ENCODE measurements around the gene ADARB1. TPM values are rescaled to one million over a fixed set of nuclear protein-coding genes. Genes with fewer than 3 reads are reported as not detected.

Gene ADARB1
- total RNA-seq, 1 experiment from 2014 or later, result 15.8 TPM

DNA sequence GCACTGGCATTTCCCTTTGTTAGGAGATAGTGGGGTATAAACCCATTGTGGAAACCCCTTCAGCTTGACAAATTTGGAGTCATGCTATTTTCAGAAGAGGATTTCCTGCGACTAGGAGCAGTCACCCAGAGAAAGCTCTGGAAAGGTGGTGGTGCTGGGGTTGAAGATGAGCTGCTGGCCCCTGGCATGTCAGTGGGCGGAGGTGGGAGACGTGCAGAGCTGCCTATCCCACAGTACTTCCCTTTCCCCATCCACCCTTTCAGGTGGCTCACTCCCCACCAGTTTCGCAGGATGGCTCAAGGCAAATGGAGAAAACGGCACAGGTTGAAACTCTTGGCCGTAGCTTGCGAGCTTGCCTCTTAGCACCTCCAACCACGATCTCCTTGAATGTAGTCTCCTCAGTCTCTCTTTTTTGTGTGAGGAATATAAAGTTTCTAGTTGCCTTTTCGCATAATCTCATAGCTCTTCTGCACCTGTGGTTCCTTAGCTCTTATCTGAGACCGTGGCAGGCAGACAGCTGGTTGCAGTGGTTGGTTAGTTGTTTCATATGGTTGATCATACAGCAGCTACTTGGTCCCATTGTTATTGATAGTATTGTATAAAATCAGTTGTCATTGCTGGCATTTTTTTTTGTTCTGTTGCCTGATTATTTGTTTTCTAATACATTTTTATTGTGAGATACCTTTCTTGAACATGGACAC is 48.2 kb downstream of the ADARB1 start:
- no peak overlapping the region for H4K91ac ChIP-seq (ENCODE audit: insufficient read length, low read depth, low read length)
- no peak overlapping the region for H3K23ac ChIP-seq (ENCODE audit: insufficient read length, low read depth, low read length)
- no peak overlapping the region for H3T11ph ChIP-seq (ENCODE audit: low read length)
- H3K27me3 Mint-ChIP-seq (ENCODE audit: low read depth), result no peaks in the 10 kb centered on the region; the same call in none of the 2 replicates
- H3K79me2 ChIP-seq (ENCODE audit: insufficient read depth, low read length), result no peaks in the 10 kb centered on the region
- no peak overlapping the region for H2BK12ac ChIP-seq (ENCODE audit: insufficient read length, low read depth, low read length)
- no peaks in the 10 kb centered on the region for H3K79me1 ChIP-seq (ENCODE audit: insufficient read depth, low read depth, low read length, poor library complexity, severe bottlenecking)
- H3K9me3 Mint-ChIP-seq, result no peaks in the 10 kb centered on the region
- no peak overlapping the region for H2AK5ac ChIP-seq (ENCODE audit: insufficient read length, low read length)
- H4K8ac ChIP-seq (replicated peaks; ENCODE audit: insufficient read length, low read depth, low read length), result no peak overlapping the region
- DNase-seq, result no peak
- TF ChIP-seq, protein P1, sequence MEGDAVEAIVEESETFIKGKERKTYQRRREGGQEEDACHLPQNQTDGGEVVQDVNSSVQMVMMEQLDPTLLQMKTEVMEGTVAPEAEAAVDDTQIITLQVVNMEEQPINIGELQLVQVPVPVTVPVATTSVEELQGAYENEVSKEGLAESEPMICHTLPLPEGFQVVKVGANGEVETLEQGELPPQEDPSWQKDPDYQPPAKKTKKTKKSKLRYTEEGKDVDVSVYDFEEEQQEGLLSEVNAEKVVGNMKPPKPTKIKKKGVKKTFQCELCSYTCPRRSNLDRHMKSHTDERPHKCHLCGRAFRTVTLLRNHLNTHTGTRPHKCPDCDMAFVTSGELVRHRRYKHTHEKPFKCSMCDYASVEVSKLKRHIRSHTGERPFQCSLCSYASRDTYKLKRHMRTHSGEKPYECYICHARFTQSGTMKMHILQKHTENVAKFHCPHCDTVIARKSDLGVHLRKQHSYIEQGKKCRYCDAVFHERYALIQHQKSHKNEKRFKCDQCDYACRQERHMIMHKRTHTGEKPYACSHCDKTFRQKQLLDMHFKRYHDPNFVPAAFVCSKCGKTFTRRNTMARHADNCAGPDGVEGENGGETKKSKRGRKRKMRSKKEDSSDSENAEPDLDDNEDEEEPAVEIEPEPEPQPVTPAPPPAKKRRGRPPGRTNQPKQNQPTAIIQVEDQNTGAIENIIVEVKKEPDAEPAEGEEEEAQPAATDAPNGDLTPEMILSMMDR (conservative IDR thresholded peaks at IDR 0.05), result no peak
- no peak overlapping the region for H3K18ac ChIP-seq (ENCODE audit: insufficient read length, low read depth, low read length)
- no peaks in the 10 kb centered on the region for H3K27me3 ChIP-seq (ENCODE audit: insufficient read depth, low read length)
- H3K23me2 ChIP-seq (ENCODE audit: insufficient read length, low read depth, low read length, poor library complexity, severe bottlenecking), result no peaks in the 10 kb centered on the region
- no peaks in the 10 kb centered on the region for H4K20me1 ChIP-seq (ENCODE audit: control insufficient read depth, insufficient read depth, insufficient read length)
- H3K4ac ChIP-seq (ENCODE audit: low read depth, low read length), result no peak overlapping the region
- no CpG with 5 or more reads among the region's 10 CpGs for WGBS (ENCODE audit: extremely low coverage, insufficient read length, low lambda C conversion rate)
- peaks cover 0 to 5% of the 10 kb centered on the region in 2 experiments; a peak in 3 of 4 replicates for H3K4me1 Mint-ChIP-seq
- H3K27ac ChIP-seq (ENCODE audit: insufficient read length, low read depth, low read length), result no peak overlapping the region
- H2BK120ac ChIP-seq (ENCODE audit: low read depth, low read length, poor library complexity, severe bottlenecking), result no peak overlapping the region
- H3K9me3 ChIP-seq (ENCODE audit: control insufficient read depth, low read depth, low read length), result no peaks in the 10 kb centered on the region
- H4K5ac ChIP-seq (ENCODE audit: insufficient read length, low read depth, low read length), result no peak overlapping the region
- H3K56ac ChIP-seq (ENCODE audit: insufficient read length, low read depth, low read length), result no peak overlapping the region
- H2AFZ ChIP-seq (ENCODE audit: low read length), result no peak overlapping the region
- no peaks in the 10 kb centered on the region for H3K36me3 Mint-ChIP-seq (ENCODE audit: insufficient read depth in 1 of 3, low read depth in 3 of 3)
- H2BK15ac ChIP-seq (ENCODE audit: low read depth, low read length), result no peak overlapping the region
- no peaks in the 10 kb centered on the region for H3K4me1 ChIP-seq (ENCODE audit: insufficient read depth, low read length)
- no peak overlapping the region for H2BK20ac ChIP-seq (ENCODE audit: low read depth, low read length, poor library complexity, severe bottlenecking)
- H3K27ac Mint-ChIP-seq, result no peak overlapping the region
- H2BK5ac ChIP-seq (ENCODE audit: insufficient read length, low read length), result no peak overlapping the region
- no peak overlapping the region for H3K4me3 Mint-ChIP-seq
- no peak overlapping the region; the same call in 1 of the 2 replicates for H3K14ac ChIP-seq (ENCODE audit: insufficient read depth, low read length)
- no peak overlapping the region for H3K4me2 ChIP-seq (ENCODE audit: insufficient read depth, insufficient read length, low read length)
- no peak overlapping the region for H3K9ac ChIP-seq (ENCODE audit: extremely low read depth, insufficient read length, low read length)
